Cardiac fibroblast (primary cell): ENCODE results near the gene SLIT3.

Source experiments
- DNase-seq, 2 donors: peaks; one replicate each; pipeline versions ENCODE4 v3.0.0 to v3.0.0-alpha.2; 2010; ENCODE audit warnings: low read depth in 2 of 2
- H3K4me3 ChIP-seq, 2 donors: replicated peaks in 1 of 2; 1 replicate in 1 of 2; 2 replicates in 1 of 2; pipeline ENCODE4 v1.5.1; 2011; ENCODE audit warnings: low read depth in 2 of 2, low read length in 2 of 2, mild to moderate bottlenecking in 2 of 2, moderate library complexity in 1 of 2
- CTCF ChIP-seq: IDR thresholded peaks from one replicate; pipeline ENCODE4 v1.5.1; 2011; ENCODE audit warnings: low read depth, mild to moderate bottlenecking, low read length, inconsistent platforms

Gene SLIT3

GRCh38 chr5:169079697-169080096 lies 221.2 kb downstream of the SLIT3 start:
- no peak for DNase-seq
- no peak for TF ChIP-seq CTCF
- H3K4me3 ChIP-seq: no peak overlapping the region

- no peak for DNase-seq
- no peak for TF ChIP-seq CTCF
- no peak overlapping the region for H3K4me3 ChIP-seq
Measured at GRCh38 chr5:169074839-169075238, 226.1 kb downstream of the SLIT3 start.

- TF ChIP-seq CTCF: no peak
- no peak for DNase-seq
Measured at GRCh38 chr5:169072233-169072632, 228.7 kb downstream of the SLIT3 start.

GRCh38 chr5:169070413-169070812 lies 230.5 kb downstream of the SLIT3 start:
- no peak for TF ChIP-seq CTCF
- DNase-seq: no peak

More at GRCh38 chr5:169072233-169072632, 228.7 kb downstream of the SLIT3 start:
- H3K4me3 ChIP-seq: no peak overlapping the region

GRCh38 chr5:169067751-169068173 lies 233.2 kb downstream of the SLIT3 start:
- H3K4me3 ChIP-seq: no peak overlapping the region
- TF ChIP-seq CTCF: no peak
- DNase-seq: peak in 1 of 2 donors; percentile 32

More at GRCh38 chr5:169070413-169070812, 230.5 kb downstream of the SLIT3 start:
- H3K4me3 ChIP-seq: no peak overlapping the region

GRCh38 chr5:169065400-169065799 lies 235.5 kb downstream of the SLIT3 start:
- no peak overlapping the region for H3K4me3 ChIP-seq
- TF ChIP-seq CTCF: no peak
- DNase-seq: no peak

GRCh38 chr5:169064093-169064492 lies 236.8 kb downstream of the SLIT3 start:
- DNase-seq: peak; percentile 14 to 55
- no peak for TF ChIP-seq CTCF

More at GRCh38 chr5:169064093-169064492, 236.8 kb downstream of the SLIT3 start:
- no peak overlapping the region for H3K4me3 ChIP-seq
